Common myeloid progenitor, CD34-positive (primary cell): ENCODE measurements around the gene SLITRK5.

ENCODE experiments used
- CTCF ChIA-PET: fragments of 350-600 bp; sonication (Branson Sonifier 250); formaldehyde crosslinking; loops from one replicate; lab custom pipeline; 2021; ENCODE audit warnings: antibody characterized with exemption; lab: Charles Lee
- POLR2A ChIA-PET: fragments of 350-600 bp; sonication (Branson Sonifier 250); formaldehyde crosslinking; loops from one replicate; lab custom pipeline; 2021; ENCODE audit warnings: antibody characterized with exemption; lab: Charles Lee
- DNase-seq, 3 donors: peaks; one replicate each; pipeline versions ENCODE4 v3.0.0 to v3.0.0-alpha.2; 2013
- H3K27ac ChIP-seq, 2 experiments: 1 replicate in 1 of 2; 2 replicates in 1 of 2; pipeline ENCODE4 v1.7.0; 2013; ENCODE audit warnings: inconsistent platforms in 2 of 2, low read length in 2 of 2, mild to moderate bottlenecking in 2 of 2, low read depth in 1 of 2, moderate library complexity in 1 of 2; ENCODE audit not compliant: severe bottlenecking in 2 of 2, insufficient read depth in 1 of 2, poor library complexity in 1 of 2
- H3K27me3 ChIP-seq, 5 experiments: replicated peaks in 2 of 5; 1 replicate in 3 of 5; 2 replicates in 2 of 5; pipeline versions ENCODE4 v1.6.1 to v1.7.0; 2013; ENCODE audit warnings: low read length in 4 of 5, mild to moderate bottlenecking in 2 of 5, moderate library complexity in 2 of 5, inconsistent platforms in 1 of 5; ENCODE audit not compliant: insufficient read depth in 5 of 5, control insufficient read depth in 4 of 5
- H3K36me3 ChIP-seq, 4 experiments: 1 replicate in 2 of 4; 2 replicates in 2 of 4; pipeline versions ENCODE4 v1.6.1 to v1.7.0; 2013; ENCODE audit warnings: low read length in 3 of 4, control low read depth in 1 of 4, mild to moderate bottlenecking in 1 of 4; ENCODE audit not compliant: control insufficient read depth in 4 of 4, insufficient read depth in 4 of 4
- H3K4me1 ChIP-seq, 4 experiments: 1 replicate in 3 of 4; 2 replicates in 1 of 4; pipeline versions ENCODE4 v1.6.1 to v1.7.1; 2013; ENCODE audit warnings: low read length in 3 of 4, mild to moderate bottlenecking in 3 of 4, control low read depth in 1 of 4, inconsistent platforms in 1 of 4, moderate library complexity in 1 of 4; ENCODE audit not compliant: control insufficient read depth in 4 of 4, insufficient read depth in 4 of 4; ENCODE audit errors: control extremely low read depth in 1 of 4
- H3K4me3 ChIP-seq, 7 experiments: 1 replicate in 4 of 7; 2 replicates in 3 of 7; pipeline versions ENCODE4 v1.5.1 to v1.7.0; 2013; ENCODE audit warnings: mild to moderate bottlenecking in 7 of 7, low read length in 6 of 7, moderate library complexity in 6 of 7, inconsistent platforms in 2 of 7, low read depth in 2 of 7, control low read depth in 1 of 7; ENCODE audit not compliant: insufficient read depth in 4 of 7, control insufficient read depth in 1 of 7; ENCODE audit errors: extremely low read depth in 1 of 7
- H3K9me3 ChIP-seq, 5 experiments: 1 replicate in 4 of 5; 2 replicates in 1 of 5; pipeline versions ENCODE4 v1.6.1 to v1.7.1; 2013; ENCODE audit warnings: low read length in 4 of 5, mild to moderate bottlenecking in 2 of 5, inconsistent platforms in 1 of 5, low read depth in 1 of 5, moderate library complexity in 1 of 5; ENCODE audit not compliant: control insufficient read depth in 4 of 5, insufficient read depth in 2 of 5; ENCODE audit errors: control extremely low read depth in 1 of 5
- WGBS: methylation state at CpG from one replicate; pipeline ENCODE4 v1.1.5; 2013; ENCODE audit not compliant: insufficient coverage; 5-methylcytosine and 5-hydroxymethylcytosine counted together

Gene SLITRK5

DNA sequence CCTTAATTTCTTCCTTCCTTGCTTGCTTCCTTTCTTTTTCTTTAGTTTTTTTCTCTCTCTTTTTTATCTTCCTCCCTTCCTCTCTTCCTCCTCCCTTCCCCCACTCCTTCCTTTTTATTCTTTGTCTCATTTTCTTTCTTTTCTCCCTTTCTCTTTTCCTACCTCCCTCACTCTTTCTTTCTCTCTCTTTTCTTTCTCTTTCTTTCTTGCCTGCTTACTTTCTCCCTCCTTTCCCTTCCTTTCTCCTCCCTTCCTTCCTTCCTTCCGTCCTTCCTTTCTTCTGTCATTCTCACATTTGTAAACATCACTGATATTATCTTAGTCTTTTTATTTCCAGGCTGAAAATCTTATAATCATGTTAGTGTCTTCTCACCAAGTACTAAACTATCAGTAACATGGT lies 38.8 kb downstream of the SLITRK5 start:
- no peak overlapping the region for H3K27ac ChIP-seq
- H3K4me1 ChIP-seq = no peaks in the 10 kb centered on the region
- POLR2A ChIA-PET = no interaction called here
- H3K4me3 ChIP-seq = no peak overlapping the region
- peaks cover 0 to 2% (median 0%) of the 10 kb centered on the region in 5 experiments for H3K9me3 ChIP-seq
- DNase-seq = no peak
- H3K27me3 ChIP-seq = no peaks in the 10 kb centered on the region
- CTCF ChIA-PET = no interaction called here
- H3K36me3 ChIP-seq = no peaks in the 10 kb centered on the region
- WGBS = no CpG with 5 or more reads among the region's 1 CpG

DNA sequence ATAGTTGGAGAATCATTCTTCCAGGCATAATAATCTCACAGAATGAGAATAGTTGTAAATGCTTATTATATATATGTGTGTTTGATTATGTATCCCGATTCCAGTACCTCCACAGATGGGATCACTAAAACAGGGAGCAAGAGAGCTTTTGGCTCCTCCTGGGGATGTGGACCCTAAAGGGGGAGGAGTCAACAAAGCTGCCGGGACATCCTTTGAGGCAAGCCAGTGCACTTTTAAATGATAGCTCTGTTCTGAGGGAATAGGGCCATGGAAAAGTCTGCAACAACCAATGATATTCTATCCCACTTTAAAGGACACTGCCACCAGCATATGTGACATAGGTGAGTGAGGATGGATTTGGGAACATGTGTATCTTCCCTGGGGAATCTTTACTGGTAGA lies 40.8 kb downstream of the SLITRK5 start:
- Histone ChIP-seq H3K4me1 (no peaks in the 10 kb centered on the region), H3K36me3 (no peaks in the 10 kb centered on the region), H3K9me3 (peaks cover 0 to 2% (median 0%) of the 10 kb centered on the region in 5 experiments), H3K27ac (no peak overlapping the region), H3K4me3 (no peak overlapping the region), H3K27me3 (no peaks in the 10 kb centered on the region)
- no peak for DNase-seq
- CTCF ChIA-PET = no interaction called here
- POLR2A ChIA-PET = no interaction called here
- WGBS = 86% methylated on average over 1 of the region's 2 CpGs
